Measurements from ENCODE around the gene CACNB2.

GRCh38 chr10:18476076-18476647 is 335.9 kb downstream of the CACNB2 start:
- TF ChIP-seq KDM1A (IDR thresholded peaks at IDR 0.05; ENCODE audit: borderline replicate concordance): no peak
- TF ChIP-seq, protein P1, sequence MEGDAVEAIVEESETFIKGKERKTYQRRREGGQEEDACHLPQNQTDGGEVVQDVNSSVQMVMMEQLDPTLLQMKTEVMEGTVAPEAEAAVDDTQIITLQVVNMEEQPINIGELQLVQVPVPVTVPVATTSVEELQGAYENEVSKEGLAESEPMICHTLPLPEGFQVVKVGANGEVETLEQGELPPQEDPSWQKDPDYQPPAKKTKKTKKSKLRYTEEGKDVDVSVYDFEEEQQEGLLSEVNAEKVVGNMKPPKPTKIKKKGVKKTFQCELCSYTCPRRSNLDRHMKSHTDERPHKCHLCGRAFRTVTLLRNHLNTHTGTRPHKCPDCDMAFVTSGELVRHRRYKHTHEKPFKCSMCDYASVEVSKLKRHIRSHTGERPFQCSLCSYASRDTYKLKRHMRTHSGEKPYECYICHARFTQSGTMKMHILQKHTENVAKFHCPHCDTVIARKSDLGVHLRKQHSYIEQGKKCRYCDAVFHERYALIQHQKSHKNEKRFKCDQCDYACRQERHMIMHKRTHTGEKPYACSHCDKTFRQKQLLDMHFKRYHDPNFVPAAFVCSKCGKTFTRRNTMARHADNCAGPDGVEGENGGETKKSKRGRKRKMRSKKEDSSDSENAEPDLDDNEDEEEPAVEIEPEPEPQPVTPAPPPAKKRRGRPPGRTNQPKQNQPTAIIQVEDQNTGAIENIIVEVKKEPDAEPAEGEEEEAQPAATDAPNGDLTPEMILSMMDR (IDR thresholded peaks at IDR 0.05 in 2 of 3, conservative IDR thresholded peaks at IDR 0.05 in 1 of 3; ENCODE audit: control insufficient read depth in 2 of 3, extremely low read depth in 1 of 3, insufficient read depth in 1 of 3, low read depth in 3 of 3, low read length in 3 of 3): no peak

Data from GM12878 (cell line).